HG03097 (cell line): ENCODE results near the gene FBXO48.
"Not testable (repeated sequence)": the region's sequence is repeated elsewhere in the genome, so short reads cannot be mapped to it uniquely, and the experiment has no call there.

ENCODE experiments used
- ATAC-seq: cut with Tn5 transposase; IDR thresholded peaks from one replicate; pipeline ENCODE4 v1.9.1; 2021; ENCODE audit not compliant: unreplicated experiment, low FRiP score

Gene FBXO48, protein sequence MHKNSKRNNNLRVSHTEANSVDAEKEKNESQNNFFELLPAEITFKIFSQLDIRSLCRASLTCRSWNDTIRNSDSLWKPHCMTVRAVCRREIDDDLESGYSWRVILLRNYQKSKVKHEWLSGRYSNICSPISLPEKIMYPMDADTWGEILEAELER

DNA sequence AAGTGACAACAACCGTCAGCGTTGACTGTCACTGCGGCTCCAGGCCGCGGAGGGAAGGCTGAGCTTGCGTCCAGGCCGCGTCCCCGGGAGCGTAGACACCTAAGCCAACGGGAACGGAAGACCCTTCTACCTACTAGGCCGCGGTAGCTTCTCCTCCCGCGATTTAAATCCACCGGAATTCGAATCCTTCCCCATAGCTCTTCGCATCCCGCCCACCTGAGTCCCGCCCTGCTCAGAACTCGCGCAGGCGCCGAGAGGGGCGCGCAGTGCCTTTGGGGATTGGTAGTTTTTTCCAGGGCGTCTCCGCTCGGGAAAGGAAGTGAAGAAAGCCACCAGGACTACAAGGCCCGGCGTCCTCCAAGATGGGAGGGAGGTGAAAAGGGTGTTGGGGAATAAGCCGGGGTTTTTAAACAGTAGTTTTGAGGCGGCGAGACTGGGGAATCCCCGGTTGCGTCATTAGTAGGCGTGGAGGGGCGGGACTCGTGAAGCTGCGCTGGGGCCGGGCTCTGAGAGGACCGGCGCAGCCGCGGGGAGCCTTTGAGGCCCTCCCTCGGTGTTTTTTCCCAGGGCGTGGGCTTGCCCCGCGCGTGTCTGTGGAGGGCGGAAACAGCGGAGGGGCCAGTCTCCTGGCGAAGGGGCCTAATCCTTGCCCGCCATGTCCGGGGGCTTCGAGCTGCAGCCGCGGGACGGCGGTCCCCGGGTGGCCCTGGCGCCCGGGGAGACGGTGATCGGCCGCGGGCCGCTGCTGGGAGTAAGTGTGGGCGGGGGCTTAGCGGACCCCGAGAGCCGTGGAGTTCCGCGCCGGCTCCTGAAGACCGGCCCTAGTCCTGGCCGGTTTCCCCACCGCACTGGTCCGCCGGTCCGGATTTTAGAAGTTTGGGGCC lies at the start of gene FBXO48, which contains the start of gene APLF:
TSS of gene FBXO48 (minus strand) at position 218 of the 884 bp plus-strand sequence. CDS start 2,149 bp downstream, outside the sequence.
TSS of gene APLF (plus strand) at position 509 of the 884 bp plus-strand sequence. CDS start at position 656, 147 bp downstream.
- peak; percentile 93 for ATAC-seq

GRCh38 chr2:68516051-68516955 lies 49.2 kb upstream of the FBXO48 start:
- ATAC-seq: no peak

DNA sequence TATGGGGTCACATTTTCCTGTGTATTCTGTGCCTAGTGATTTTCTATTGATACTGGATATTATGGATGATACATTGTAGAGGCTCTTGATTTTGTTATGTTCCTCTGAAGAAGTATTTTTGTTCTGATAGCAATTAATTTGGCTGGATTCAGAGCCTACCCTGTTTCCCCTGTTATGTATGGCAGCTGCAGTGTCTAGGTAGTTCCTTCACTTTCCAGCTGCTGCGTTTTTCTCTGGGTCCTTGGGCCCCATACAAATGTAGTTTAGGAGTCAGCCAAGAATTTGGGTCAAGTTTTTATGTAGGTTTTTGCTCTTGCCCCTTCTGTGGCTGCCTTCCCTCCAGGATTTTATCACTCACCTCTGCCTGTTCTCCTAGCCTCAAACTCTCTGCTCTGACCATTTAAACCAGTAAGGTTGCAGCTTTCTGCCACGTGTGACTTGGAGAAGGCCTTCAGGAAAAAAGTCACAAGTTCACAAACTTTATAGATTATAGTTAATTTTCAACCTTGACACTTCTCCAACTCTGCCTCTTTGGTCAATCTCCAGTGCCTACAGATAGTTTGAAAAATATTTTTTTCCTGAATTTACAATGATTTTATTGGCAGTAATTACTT lies 47.3 kb upstream of the FBXO48 start:
- ATAC-seq: no peak

DNA sequence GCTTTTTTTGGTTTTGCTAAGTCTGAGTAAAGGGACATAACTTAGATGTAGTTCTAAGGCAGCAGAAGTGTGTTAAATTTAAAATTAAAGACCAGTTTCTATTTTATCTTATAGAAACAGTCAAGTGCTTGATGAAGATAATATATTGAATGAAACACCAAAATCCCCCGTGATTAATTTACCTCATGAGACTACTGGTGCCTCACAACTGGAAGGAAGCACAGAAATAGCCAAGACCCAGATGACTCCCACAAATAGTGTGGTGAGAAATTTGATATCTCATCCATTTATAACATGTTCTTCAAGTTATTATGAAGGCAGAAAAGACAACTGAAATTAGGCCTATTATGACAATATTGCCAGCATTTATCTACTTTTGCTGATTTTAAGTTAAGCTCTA lies 45.9 kb upstream of the FBXO48 start:
- ATAC-seq: no peak

- ATAC-seq: no peak
Measured at GRCh38 chr2:68512326-68512725, 45.2 kb upstream of the FBXO48 start.

- no peak for ATAC-seq
Measured at GRCh38 chr2:68506170-68506569, 39.1 kb upstream of the FBXO48 start.

DNA sequence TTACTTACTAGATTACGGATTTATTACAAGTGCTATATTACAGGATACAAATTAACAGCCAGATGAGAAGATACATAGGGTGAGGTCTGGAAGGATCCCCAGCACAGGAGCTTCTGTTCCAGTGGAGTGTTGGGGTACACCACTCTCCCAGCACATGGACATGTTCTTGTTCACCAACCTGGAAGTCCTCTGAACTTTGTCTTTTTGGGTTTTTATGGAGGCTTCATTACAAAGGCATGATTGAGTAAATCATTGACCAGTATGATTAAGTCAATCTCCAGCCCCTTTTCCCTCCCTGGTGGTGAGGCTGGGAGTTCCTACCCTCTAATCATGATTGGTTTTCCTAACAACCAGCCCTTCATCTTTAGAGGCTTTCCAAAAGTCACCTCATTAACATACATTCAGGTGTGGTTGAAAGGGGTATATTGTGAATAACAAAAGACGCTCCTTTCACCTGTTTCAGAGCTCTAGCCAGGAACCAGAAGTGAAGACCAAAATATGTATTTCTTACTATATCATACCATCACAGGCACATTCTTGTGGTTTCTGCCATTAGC lies 38.6 kb upstream of the FBXO48 start:
- no peak for ATAC-seq

DNA sequence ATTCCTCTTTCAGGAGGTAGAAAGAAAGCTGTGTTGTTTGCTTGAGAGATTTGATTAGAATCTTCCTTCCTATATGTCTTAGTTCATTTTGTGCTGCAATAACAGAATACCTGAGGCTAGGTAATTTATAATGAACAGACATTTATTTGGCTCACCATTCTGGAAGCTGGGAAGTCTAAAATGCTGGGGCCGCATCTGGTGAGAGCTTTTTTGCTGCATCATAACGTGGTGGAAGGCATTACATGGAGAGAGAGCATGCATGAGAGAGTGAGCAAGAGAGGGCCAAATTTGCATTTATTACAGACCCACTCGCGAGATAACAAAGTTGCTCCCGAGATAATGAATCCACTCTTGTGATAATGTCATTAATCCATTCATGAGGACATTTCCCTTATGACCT lies 34.7 kb upstream of the FBXO48 start:
- no peak for ATAC-seq

- ATAC-seq: no peak
Measured at GRCh38 chr2:68500649-68501048, 33.6 kb upstream of the FBXO48 start.

GRCh38 chr2:68499133-68499532 lies 32.0 kb upstream of the FBXO48 start:
- no peak for ATAC-seq

GRCh38 chr2:68491582-68491981 lies 24.5 kb upstream of the FBXO48 start:
- ATAC-seq: no peak

GRCh38 chr2:68489282-68489681 lies 22.2 kb upstream of the FBXO48 start:
- ATAC-seq: no peak

DNA sequence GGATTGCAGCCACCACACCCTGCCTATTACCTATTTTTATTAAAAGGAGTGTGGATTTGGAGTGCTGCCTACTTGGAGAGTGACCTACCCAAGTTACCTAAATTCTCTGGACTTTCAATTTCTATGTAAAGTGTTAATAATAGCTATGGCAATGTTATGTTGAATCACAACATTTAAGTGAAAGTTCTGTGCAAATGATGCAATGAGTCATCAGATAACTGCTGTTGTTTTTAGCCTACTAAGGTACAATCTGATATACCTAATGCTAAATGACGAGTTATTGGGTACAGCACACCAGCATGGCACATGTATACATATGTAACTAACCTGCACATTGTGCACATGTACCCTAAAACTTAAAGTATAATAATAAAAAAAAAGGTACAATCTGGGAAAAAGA lies 21.5 kb upstream of the FBXO48 start:
- not testable (repeated sequence) for ATAC-seq

DNA sequence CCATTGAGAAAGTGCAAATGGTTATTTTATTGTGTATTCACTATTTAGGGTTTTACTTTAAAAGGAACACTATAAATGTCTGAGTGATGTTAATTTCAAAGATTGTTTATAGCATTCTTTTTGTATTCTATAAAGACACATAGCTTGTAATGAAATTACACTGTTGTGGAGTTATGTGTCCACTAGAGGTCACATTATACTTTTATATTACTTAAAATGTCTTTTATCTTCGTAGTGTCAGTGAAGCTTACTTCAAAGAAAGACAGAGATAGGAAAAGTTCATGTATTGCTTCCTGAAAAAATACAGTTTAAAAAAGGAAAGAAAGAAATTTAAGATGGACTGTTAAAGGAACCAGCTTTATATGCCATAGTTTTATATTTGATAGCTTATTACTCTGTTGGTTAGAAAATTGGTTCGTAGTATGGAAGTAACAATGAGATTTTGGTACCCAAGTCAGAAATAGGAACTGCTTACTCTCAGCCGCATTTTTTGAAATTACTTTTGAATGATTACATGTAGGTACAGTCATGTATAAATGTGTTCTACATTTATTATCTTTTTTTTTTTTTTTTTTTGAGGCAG lies 20.8 kb upstream of the FBXO48 start:
- ATAC-seq: no peak

- ATAC-seq: no peak
Measured at GRCh38 chr2:68483011-68483410, 15.9 kb upstream of the FBXO48 start.

DNA sequence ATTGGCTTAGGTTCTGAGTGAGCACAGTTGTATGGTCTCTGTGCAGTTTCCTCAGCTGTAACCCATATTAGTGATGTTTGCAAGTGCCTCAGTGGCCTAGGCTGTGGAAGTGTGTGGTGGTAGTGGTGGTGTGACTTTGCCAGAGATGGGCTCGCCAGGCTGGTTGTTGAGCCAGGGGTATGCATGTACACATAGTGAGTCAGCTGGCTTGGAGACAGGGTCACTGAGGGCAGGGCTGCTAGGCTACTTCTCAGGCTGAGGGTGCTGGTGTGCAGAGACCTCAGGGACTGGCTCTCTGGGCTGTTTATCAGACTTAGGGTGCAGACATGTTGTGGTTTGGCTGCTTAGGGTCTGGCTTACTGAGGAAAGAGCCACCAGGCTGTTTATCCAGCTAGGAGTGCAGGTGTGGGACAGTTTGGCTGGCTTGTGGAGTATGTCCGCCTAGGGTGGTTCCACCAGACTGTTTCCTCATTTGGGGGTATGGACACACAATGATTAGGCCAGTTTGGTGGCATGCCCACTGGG lies 15.3 kb upstream of the FBXO48 start:
- no peak for ATAC-seq

DNA sequence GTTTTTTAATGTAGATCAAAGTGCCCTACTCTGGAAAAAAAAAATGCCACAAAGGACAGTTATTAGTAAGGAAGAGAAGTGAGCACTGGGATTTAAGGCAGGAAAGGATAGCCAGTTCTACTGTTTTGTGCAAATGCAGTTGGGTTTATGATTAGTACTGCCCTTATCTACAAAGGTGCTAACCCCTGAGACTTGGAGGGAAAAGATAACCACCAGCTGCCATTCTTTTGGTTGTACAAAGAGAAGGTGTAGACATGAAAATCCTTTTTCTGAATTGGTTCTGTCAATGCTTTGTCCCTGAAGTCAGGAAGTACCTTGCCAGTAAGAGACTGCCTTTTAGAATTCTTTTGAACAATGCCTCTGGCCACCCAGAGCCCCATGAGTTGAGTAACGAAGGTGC lies 11.6 kb upstream of the FBXO48 start:
- no peak for ATAC-seq

GRCh38 chr2:68476454-68476853 lies 9.4 kb upstream of the FBXO48 start:
- no peak for ATAC-seq

DNA sequence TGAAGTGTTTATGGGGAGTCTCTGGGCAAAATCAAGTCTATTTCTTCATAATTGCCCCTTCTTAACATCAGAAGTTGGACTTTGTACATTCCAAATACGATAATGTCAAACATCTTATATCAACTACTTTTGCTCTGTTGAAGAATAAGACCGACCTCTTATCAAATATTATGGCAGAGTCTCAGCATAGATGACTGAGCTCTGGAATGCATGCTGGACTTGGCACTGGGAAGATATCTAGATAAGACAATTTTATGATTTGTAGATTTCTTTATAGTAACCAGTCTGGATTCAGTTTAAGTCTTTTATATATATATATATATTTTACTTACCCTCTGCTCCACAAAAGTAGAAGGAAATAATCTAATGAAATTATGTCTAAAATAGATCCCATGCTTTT lies 8.5 kb upstream of the FBXO48 start:
- no peak for ATAC-seq

DNA sequence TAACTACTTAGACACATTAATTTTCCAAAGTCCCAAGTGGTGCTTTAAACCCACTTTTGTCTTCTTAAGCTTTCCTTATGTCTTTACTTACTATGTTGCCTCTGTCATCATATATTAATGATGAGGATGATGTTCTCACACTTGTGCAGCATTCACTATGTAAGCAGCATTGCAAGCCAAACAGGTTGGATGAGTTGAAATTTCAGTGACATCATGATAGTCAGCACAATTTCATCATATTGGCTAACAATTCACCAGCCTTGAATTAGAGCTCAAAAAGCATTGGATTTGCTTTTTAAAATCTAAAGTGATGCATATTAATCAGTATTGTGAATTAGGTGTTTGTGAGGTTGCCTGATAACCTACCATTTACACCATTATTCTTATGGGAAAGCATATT lies 8.0 kb upstream of the FBXO48 start:
- no peak for ATAC-seq
